ENCODE results near the gene CORO2A.

Gene CORO2A

GRCh38 chr9:98229090-98229395, 36.6 kb upstream of the CORO2A start:
- no peak for TF ChIP-seq CTCF (IDR thresholded peaks at IDR 0.05; ENCODE audit: control insufficient read depth, insufficient read depth, low read depth, low read length, missing control alignments)
- no peak for DNase-seq (ENCODE audit: low read depth)
- H3K4me3 ChIP-seq (ENCODE audit: control insufficient read depth, low read depth, low read length), result no peak overlapping the region

GRCh38 chr9:98228392-98229089, 36.1 kb upstream of the CORO2A start:
- no peak for DNase-seq (ENCODE audit: low read depth)
- no peak overlapping the region for H3K4me3 ChIP-seq (ENCODE audit: control insufficient read depth, low read depth, low read length)
- no peak for TF ChIP-seq CTCF (IDR thresholded peaks at IDR 0.05; ENCODE audit: control insufficient read depth, insufficient read depth, low read depth, low read length, missing control alignments)

- TF ChIP-seq CTCF (IDR thresholded peaks at IDR 0.05; ENCODE audit: control insufficient read depth, insufficient read depth, low read depth, low read length, missing control alignments), result no peak
- no peak for DNase-seq (ENCODE audit: low read depth)
- H3K4me3 ChIP-seq (ENCODE audit: control insufficient read depth, low read depth, low read length), result no peak overlapping the region
Observed at GRCh38 chr9:98227883-98228282, 35.4 kb upstream of the CORO2A start.

DNA sequence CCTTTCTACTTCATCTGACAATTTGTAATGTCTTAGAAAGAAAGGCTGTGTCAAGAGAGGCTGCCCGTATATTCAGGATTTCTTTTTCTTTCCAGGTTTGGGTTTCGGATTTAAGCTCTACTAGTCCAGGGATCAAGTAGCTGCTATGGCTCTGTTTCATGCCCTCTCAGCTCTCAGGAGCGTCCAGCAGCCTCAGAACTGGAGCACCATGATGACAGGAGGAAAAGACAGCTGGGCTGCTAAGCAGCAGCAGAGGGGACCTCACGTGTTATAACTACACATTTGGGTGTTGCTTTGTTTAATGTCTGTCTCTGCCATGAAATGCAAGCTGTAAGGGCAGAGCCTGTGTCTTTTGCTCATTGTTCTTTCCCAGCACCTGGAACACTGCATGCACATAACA, 34.5 kb upstream of the CORO2A start:
- TF ChIP-seq CTCF (IDR thresholded peaks at IDR 0.05; ENCODE audit: control insufficient read depth, insufficient read depth, low read depth, low read length, missing control alignments), result no peak
- no peak overlapping the region for H3K4me3 ChIP-seq (ENCODE audit: control insufficient read depth, low read depth, low read length)
- DNase-seq (ENCODE audit: low read depth), result no peak

DNA sequence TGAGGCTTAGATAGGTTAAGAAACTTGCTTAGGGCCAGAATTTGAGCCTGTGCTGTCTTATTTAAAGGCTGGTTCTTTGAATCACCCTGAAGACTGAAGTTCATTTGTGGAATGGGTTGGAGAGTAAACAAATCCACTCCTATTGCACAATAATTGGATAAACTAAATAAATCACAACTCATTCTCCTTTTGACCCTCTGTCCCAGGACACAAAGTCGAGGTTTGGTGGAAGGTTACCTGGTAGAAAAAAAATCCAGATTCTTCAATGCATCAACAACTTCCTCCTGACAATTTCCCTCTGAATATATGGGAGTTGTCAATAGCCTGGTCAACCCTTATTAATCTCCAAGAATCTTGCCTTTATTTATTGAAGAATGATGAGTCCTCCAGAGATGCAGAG, 34.1 kb upstream of the CORO2A start:
- no peak for TF ChIP-seq CTCF (IDR thresholded peaks at IDR 0.05; ENCODE audit: control insufficient read depth, insufficient read depth, low read depth, low read length, missing control alignments)
- no peak for DNase-seq (ENCODE audit: low read depth)
- no peak overlapping the region for H3K4me3 ChIP-seq (ENCODE audit: control insufficient read depth, low read depth, low read length)

DNA sequence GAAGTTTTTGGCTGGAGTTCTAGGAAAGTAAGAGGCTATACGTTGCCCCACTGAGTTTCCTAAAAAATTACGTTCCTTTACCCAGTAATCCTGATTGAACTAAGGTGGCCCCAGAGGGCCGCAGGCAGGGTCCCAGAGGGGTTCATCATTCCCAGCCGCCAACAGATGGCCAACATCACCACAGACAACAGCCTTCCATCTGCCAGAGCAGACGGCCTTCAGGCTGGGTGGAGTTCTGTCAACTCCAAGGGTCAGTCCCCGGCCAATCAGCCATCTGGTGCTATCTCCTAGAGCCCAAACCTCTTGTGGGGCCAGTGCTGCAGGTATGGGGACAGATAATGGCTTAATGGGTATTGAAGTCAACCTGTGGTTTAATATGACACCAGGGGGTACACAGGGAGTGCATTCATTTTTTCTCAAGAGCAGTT, 32.6 kb upstream of the CORO2A start:
- TF ChIP-seq CTCF (IDR thresholded peaks at IDR 0.05; ENCODE audit: control insufficient read depth, insufficient read depth, low read depth, low read length, missing control alignments), result no peak
- no peak for DNase-seq (ENCODE audit: low read depth)
- H3K4me3 ChIP-seq (ENCODE audit: control insufficient read depth, low read depth, low read length), result no peak overlapping the region
